Measurements from ENCODE around the gene USO1. TPM values are rescaled to one million over a fixed set of nuclear protein-coding genes. Genes with fewer than 3 reads are reported as not detected.

Gene USO1
- total RNA-seq, 2 experiments from 2014 or later, result 32.5 to 37.5 TPM

- Mint-ChIP-seq H3K36me3 (ENCODE audit: low read depth) (no peaks in the 10 kb centered on the region), H3K4me3 (no peak overlapping the region), H3K27ac (no peak overlapping the region), H3K9me3 (ENCODE audit: insufficient read depth) (no peaks in the 10 kb centered on the region), H3K27me3 (ENCODE audit: low read depth) (peaks cover 6% of the 10 kb centered on the region), H3K4me1 (ENCODE audit: low read depth) (peaks cover 10% of the 10 kb centered on the region)
- ChIA-PET POLR2A (no interaction called here), CTCF (interaction anchor here (1.0 to 1.7 kb wide), 8 partner anchors 11 to 974 kb away, joined by 3 to 14 read pairs (median 6); no protein-coding TSS in a partner anchor)
- DNase-seq, result no peak
- ATAC-seq, result no peak
These were observed 124.5 kb downstream of the USO1 start for GRCh38 chr4:75848891-75849290.

DNA sequence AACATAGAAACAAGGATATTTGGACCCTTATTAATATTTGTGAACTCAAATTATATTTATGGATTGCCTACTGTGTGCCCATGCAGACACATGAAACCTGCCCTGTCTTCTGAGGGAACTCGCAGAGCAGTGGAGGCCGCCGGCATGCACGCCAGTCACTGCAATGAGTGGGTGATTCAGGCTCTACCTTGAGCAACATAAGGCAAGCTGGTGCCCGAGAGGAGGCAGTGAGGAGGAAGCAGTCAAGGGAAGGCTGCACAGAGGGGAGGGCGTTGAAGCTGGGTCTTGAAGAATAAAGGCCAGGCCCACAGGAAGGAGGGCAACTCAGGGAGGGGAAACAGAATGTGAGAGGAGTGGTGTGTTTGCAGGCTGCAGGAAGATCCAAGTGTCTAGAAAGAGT lies 125.1 kb downstream of the USO1 start:
- POLR2A ChIA-PET, result no interaction called here
- ATAC-seq, result peak; percentile 12
- peaks cover 6% of the 10 kb centered on the region for H3K27me3 Mint-ChIP-seq (ENCODE audit: low read depth)
- no peaks in the 10 kb centered on the region for H3K9me3 Mint-ChIP-seq (ENCODE audit: insufficient read depth)
- H3K4me3 Mint-ChIP-seq, result no peak overlapping the region
- no peaks in the 10 kb centered on the region for H3K36me3 Mint-ChIP-seq (ENCODE audit: low read depth)
- H3K27ac Mint-ChIP-seq, result no peak overlapping the region
- CTCF ChIA-PET, result no interaction called here
- no peak for DNase-seq
- H3K4me1 Mint-ChIP-seq (ENCODE audit: low read depth), result peaks cover 10% of the 10 kb centered on the region

DNA sequence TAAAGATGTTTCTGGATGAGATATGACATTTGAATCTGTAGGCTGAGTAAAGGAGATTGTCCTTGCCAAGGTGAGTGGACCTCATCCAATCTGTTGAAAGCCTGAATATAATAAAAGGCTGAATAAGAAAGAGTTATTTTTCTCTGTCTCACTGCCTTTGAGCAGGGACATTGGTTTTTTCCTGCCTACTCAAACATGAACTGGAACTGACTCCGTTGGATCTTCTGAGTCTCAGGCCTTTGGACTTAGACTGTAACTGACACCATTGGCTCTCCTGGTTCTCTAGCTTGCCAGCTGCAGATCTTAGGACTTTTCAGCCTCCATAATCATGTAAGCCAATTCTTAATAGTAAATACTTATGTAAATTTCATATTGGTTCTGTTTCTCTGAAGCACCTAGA lies 134.3 kb downstream of the USO1 start:
- CTCF ChIA-PET, result no interaction called here
- H3K9me3 Mint-ChIP-seq (ENCODE audit: insufficient read depth), result no peaks in the 10 kb centered on the region
- POLR2A ChIA-PET, result no interaction called here
- H3K36me3 Mint-ChIP-seq (ENCODE audit: low read depth), result no peaks in the 10 kb centered on the region
- no peak overlapping the region for H3K4me3 Mint-ChIP-seq
- peaks cover 3% of the 10 kb centered on the region for H3K27me3 Mint-ChIP-seq (ENCODE audit: low read depth)
- no peak overlapping the region for H3K27ac Mint-ChIP-seq
- ATAC-seq (no peak), DNase-seq (no peak)
- no peaks in the 10 kb centered on the region for H3K4me1 Mint-ChIP-seq (ENCODE audit: low read depth)

DNA sequence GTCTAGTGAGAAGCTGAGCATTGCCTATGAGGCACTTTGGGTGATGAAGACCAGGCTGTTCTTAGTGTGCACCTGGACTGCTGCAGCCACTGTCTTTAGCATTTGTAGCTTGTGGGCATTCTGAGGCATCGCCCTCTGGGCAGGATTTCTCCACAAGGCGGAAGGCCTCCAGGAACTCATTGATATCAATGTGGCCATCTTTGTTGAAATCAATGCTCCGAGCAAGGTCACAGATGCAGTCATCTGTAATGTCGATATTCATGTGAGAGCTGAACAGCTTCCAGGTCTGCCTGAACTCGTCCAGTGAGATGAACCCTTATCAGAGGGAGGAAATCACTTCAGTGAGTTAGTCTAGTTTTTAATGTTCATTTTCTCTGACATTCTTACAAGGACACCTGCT lies 136.2 kb downstream of the USO1 start:
- Mint-ChIP-seq H3K27me3 (ENCODE audit: low read depth) (peaks cover 3% of the 10 kb centered on the region), H3K9me3 (ENCODE audit: insufficient read depth) (no peaks in the 10 kb centered on the region), H3K4me3 (no peak overlapping the region), H3K27ac (no peak overlapping the region), H3K4me1 (ENCODE audit: low read depth) (no peaks in the 10 kb centered on the region), H3K36me3 (ENCODE audit: low read depth) (no peaks in the 10 kb centered on the region)
- ChIA-PET POLR2A (no interaction called here), CTCF (interaction anchor here (0.6 kb wide), 1 partner anchor 12 kb away, joined by 3 read pairs; no protein-coding TSS in a partner anchor)
- ATAC-seq (no peak), DNase-seq (no peak)

Other genes with a start within 250 kb of the USO1 start
- 10 to 100 TPM; 20.0 to 25.3 TPM for gene RCHY1, start 210.2 kb upstream of the USO1 start, total RNA-seq
- 10 to 100 TPM; 16.1 to 16.7 TPM for gene THAP6, start 210.1 kb upstream of the USO1 start, total RNA-seq
- not detected for gene ODAPH, start 168.5 kb upstream of the USO1 start, total RNA-seq
- under 1 TPM; 0.45 to 0.60 TPM for gene CDKL2, start 94.0 kb upstream of the USO1 start, total RNA-seq
- gene G3BP2, start 51.2 kb upstream of the USO1 start, total RNA-seq, result 100 to 1,000 TPM; 173 to 178 TPM
- gene PPEF2, start 177.9 kb downstream of the USO1 start, total RNA-seq, result under 1 TPM in 1 of 2 experiments, not detected in 1; 0.65 TPM
- gene NAAA, start 216.4 kb downstream of the USO1 start, total RNA-seq, result 10 to 100 TPM; 31.7 to 33.7 TPM